ENCODE results near the gene ZNF692.

DNA sequence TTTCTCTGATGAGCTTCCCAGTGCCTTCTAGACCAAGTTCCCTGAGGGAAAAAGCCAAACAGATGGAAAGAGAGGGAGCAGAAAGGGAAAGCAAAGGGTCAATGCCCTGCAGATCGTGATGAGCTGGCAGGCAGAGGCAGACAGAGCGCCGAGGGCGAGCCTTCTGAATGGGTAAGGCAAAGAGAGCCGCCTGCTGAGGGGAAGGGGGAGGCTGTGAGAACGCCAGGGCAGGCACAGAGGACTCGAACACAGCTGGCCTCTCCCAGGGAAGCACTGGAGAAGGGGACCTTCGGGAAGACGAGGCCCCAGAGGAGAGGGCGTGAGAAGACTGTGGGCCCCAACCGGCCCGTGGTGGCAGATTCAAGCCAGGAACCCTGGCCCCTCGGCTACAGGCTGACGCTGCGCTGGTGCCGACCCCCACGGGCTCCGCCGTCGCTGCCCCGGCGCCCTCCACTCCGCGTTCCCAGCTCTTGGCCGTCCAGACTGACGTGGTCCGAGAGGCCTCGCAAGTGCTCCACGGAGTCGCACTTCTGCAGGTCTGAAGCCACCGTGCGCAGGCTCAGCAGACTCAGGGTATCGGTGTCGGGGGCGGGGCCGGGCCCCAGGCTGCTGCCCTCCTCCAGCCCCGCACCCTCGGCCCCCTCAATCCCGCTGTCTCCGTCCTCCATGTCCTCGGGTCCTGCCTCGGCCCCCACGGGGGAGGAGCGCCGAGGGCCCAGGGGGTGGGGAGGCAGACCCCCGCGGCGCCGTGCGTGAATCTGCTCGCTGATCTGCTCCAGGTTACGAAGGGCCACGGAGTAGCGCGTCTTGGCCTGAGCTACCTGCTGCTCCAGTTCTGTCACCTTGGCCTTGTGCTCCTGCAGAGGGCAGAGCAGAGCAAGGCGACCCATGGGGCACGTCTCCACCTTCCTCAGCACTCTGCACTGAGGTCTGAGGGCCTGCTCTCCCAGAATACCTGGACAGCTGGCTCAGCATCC is 47.1 kb downstream of the ZNF692 start:
- TF ChIP-seq, protein P1, sequence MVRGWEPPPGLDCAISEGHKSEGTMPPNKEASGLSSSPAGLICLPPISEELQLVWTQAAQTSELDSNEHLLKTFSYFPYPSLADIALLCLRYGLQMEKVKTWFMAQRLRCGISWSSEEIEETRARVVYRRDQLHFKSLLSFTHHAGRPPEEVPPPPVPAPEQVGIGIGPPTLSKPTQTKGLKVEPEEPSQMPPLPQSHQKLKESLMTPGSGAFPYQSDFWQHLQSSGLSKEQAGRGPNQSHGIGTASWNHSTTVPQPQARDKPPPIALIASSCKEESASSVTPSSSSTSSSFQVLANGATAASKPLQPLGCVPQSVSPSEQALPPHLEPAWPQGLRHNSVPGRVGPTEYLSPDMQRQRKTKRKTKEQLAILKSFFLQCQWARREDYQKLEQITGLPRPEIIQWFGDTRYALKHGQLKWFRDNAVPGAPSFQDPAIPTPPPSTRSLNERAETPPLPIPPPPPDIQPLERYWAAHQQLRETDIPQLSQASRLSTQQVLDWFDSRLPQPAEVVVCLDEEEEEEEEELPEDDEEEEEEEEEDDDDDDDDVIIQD (CRISPR knock-in tag; IDR thresholded peaks at IDR 0.05; ENCODE audit: low read depth) = no peak
- TF ChIP-seq SRSF9 (IDR thresholded peaks at IDR 0.05; ENCODE audit: borderline replicate concordance, insufficient read depth, low read depth, low read length, poor library complexity, severe bottlenecking) (no peak), EHMT2 (IDR thresholded peaks at IDR 0.05; ENCODE audit: borderline replicate concordance, low read depth, low read length) (no peak), ZNF24 (IDR thresholded peaks at IDR 0.05) (no peak), FOXK1 (CRISPR knock-in tag; IDR thresholded peaks at IDR 0.05; ENCODE audit: borderline replicate concordance, low read depth) (no peak), POLR2A (IDR thresholded peaks at IDR 0.05; ENCODE audit: insufficient read depth in 1 of 2, low read depth in 2 of 2, low read length in 2 of 2) (no peak)
- TF ChIP-seq, protein P2, sequence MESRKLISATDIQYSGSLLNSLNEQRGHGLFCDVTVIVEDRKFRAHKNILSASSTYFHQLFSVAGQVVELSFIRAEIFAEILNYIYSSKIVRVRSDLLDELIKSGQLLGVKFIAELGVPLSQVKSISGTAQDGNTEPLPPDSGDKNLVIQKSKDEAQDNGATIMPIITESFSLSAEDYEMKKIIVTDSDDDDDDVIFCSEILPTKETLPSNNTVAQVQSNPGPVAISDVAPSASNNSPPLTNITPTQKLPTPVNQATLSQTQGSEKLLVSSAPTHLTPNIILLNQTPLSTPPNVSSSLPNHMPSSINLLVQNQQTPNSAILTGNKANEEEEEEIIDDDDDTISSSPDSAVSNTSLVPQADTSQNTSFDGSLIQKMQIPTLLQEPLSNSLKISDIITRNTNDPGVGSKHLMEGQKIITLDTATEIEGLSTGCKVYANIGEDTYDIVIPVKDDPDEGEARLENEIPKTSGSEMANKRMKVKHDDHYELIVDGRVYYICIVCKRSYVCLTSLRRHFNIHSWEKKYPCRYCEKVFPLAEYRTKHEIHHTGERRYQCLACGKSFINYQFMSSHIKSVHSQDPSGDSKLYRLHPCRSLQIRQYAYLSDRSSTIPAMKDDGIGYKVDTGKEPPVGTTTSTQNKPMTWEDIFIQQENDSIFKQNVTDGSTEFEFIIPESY (CRISPR knock-in tag; IDR thresholded peaks at IDR 0.05) = no peak
- TF ChIP-seq, protein P3, sequence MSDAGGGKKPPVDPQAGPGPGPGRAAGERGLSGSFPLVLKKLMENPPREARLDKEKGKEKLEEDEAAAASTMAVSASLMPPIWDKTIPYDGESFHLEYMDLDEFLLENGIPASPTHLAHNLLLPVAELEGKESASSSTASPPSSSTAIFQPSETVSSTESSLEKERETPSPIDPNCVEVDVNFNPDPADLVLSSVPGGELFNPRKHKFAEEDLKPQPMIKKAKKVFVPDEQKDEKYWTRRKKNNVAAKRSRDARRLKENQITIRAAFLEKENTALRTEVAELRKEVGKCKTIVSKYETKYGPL (CRISPR knock-in tag; IDR thresholded peaks at IDR 0.05) = no peak
- TF ChIP-seq, protein P4, sequence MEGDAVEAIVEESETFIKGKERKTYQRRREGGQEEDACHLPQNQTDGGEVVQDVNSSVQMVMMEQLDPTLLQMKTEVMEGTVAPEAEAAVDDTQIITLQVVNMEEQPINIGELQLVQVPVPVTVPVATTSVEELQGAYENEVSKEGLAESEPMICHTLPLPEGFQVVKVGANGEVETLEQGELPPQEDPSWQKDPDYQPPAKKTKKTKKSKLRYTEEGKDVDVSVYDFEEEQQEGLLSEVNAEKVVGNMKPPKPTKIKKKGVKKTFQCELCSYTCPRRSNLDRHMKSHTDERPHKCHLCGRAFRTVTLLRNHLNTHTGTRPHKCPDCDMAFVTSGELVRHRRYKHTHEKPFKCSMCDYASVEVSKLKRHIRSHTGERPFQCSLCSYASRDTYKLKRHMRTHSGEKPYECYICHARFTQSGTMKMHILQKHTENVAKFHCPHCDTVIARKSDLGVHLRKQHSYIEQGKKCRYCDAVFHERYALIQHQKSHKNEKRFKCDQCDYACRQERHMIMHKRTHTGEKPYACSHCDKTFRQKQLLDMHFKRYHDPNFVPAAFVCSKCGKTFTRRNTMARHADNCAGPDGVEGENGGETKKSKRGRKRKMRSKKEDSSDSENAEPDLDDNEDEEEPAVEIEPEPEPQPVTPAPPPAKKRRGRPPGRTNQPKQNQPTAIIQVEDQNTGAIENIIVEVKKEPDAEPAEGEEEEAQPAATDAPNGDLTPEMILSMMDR (CRISPR knock-in tag; IDR thresholded peaks at IDR 0.05) = peak; percentile 46

Data from HepG2 (cell line).